ENCODE measurements around the gene NRG3. TPM values are rescaled to one million over a fixed set of nuclear protein-coding genes. Genes with fewer than 3 reads are reported as not detected.

The NRG3 gene
- total RNA-seq, 1 donor from 2014 or later, result 0.92 TPM

DNA sequence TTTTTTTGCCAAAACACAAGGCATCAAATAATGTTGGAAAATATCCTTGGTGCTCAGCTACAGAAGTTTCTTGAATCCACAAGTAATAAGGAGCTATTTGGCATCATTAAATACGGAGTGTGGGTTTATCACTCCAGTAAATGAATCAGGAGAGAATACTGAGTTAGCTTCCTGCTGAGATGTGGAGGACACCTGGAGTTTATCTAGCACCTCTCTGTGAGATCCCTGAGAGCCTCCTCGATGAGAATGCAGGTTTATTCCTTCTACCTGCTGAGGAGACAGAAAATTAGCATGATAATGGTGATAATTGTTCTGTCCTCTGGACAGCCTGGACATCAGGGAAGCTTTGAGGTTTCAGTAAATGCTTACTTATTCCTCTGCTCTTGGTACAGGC is 40.5 kb downstream of the NRG3 start:
- TF ChIP-seq, protein P1, sequence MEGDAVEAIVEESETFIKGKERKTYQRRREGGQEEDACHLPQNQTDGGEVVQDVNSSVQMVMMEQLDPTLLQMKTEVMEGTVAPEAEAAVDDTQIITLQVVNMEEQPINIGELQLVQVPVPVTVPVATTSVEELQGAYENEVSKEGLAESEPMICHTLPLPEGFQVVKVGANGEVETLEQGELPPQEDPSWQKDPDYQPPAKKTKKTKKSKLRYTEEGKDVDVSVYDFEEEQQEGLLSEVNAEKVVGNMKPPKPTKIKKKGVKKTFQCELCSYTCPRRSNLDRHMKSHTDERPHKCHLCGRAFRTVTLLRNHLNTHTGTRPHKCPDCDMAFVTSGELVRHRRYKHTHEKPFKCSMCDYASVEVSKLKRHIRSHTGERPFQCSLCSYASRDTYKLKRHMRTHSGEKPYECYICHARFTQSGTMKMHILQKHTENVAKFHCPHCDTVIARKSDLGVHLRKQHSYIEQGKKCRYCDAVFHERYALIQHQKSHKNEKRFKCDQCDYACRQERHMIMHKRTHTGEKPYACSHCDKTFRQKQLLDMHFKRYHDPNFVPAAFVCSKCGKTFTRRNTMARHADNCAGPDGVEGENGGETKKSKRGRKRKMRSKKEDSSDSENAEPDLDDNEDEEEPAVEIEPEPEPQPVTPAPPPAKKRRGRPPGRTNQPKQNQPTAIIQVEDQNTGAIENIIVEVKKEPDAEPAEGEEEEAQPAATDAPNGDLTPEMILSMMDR (conservative IDR thresholded peaks at IDR 0.05; ENCODE audit: low read depth, low read length), result no peak
- DNase-seq (ENCODE audit: low read depth), result no peak
- no peak overlapping the region for H3K4me3 ChIP-seq (ENCODE audit: low read depth, low read length)

- no peak for DNase-seq (ENCODE audit: low read depth)
- TF ChIP-seq, protein P1 (conservative IDR thresholded peaks at IDR 0.05; ENCODE audit: low read depth, low read length), result no peak
- H3K4me3 ChIP-seq (ENCODE audit: low read depth, low read length), result no peak overlapping the region
Observed at GRCh38 chr10:81917666-81918065, 42.7 kb downstream of the NRG3 start.

- TF ChIP-seq, protein P1 (conservative IDR thresholded peaks at IDR 0.05; ENCODE audit: low read depth, low read length), result no peak
- DNase-seq (ENCODE audit: low read depth), result no peak
- no peak overlapping the region for H3K4me3 ChIP-seq (ENCODE audit: low read depth, low read length)
Observed at GRCh38 chr10:81918766-81919165, 43.8 kb downstream of the NRG3 start.

- no peak for DNase-seq (ENCODE audit: low read depth)
- no peak overlapping the region for H3K4me3 ChIP-seq (ENCODE audit: low read depth, low read length)
- TF ChIP-seq, protein P1 (conservative IDR thresholded peaks at IDR 0.05; ENCODE audit: low read depth, low read length), result peak; percentile 85
Observed at GRCh38 chr10:81920213-81920829, 45.3 kb downstream of the NRG3 start.

DNA sequence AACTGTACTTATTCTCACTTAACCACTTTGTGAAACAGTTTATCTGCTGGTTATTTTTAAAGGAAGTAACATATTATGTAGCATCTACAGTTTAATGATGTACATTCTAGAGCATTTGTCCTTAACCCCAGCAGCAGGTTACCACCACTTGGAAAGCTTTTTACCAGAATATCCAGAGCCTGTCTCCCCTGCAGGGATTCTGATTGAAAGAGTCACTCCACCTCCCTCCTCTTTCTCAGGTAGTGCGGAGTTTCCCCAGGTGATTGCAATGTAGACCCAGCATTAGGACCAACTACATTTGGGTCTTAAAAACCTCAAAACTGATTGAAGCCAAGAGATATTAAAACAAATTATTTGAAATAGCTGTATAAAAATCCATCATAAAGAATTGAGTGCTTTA is 53.1 kb downstream of the NRG3 start:
- DNase-seq (ENCODE audit: low read depth), result no peak
- no peak overlapping the region for H3K4me3 ChIP-seq (ENCODE audit: low read depth, low read length)
- TF ChIP-seq, protein P1 (conservative IDR thresholded peaks at IDR 0.05; ENCODE audit: low read depth, low read length), result no peak

DNA sequence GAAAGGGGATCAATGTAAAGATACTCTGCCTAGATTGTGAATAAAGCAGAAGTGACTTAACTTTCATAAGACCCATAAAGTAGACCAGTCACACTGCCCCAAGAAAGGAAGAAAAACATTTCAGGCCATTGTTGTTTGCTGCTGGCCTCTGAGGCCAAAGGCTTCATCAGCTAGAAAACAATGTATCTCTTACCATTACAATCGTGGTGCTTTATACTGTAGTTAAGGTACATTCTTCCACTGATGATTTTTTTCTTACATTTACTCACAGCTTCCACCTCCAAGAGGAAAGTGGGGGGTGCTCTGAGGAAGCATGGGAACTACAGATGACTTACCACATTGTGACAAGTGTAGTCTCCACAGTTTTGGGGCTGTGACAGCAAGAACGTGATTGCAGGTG is 68.6 kb downstream of the NRG3 start:
- TF ChIP-seq, protein P1 (conservative IDR thresholded peaks at IDR 0.05; ENCODE audit: low read depth, low read length), result no peak
- no peak overlapping the region for H3K4me3 ChIP-seq (ENCODE audit: low read depth, low read length)
- DNase-seq (ENCODE audit: low read depth), result no peak

DNA sequence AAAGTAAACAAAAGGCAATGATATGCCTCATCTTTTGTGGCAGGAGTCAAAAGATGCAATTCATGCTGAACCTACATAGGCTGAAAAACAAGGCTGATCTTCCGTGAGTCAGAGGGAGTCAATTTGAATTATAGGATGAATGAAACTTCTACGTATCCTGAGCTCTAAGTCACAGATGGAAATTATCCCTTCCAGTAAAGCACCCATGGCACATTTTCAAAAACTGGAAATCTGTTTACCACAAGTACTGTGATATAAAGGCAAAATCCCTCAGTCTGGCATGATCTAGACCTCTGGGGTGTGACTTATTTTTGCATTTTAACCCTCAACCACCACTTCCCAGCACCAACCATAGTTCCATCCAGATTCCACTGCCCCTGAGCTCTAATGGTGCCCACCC is 69.6 kb downstream of the NRG3 start:
- no peak for DNase-seq (ENCODE audit: low read depth)
- TF ChIP-seq, protein P1 (conservative IDR thresholded peaks at IDR 0.05; ENCODE audit: low read depth, low read length), result no peak
- no peak overlapping the region for H3K4me3 ChIP-seq (ENCODE audit: low read depth, low read length)
